ENCODE results near the gene MAN1B1. TPM values are rescaled to one million over a fixed set of nuclear protein-coding genes. Genes with fewer than 3 reads are reported as not detected.

The MAN1B1 gene
- total RNA-seq, 1 donor from 2014 or later: 109 TPM

GRCh38 chr9:137052998-137053943, 33.5 kb upstream of the MAN1B1 start:
- DNase-seq (ENCODE audit: extremely low spot score, unreplicated experiment): no peak
- Mint-ChIP-seq H3K27me3 (ENCODE audit: unreplicated experiment) (peaks cover 11% of the 10 kb centered on the region), H3K4me3 (ENCODE audit: unreplicated experiment) (no peak overlapping the region), H3K9me3 (ENCODE audit: unreplicated experiment) (no peaks in the 10 kb centered on the region), H3K27ac (ENCODE audit: unreplicated experiment) (no peak overlapping the region), H3K36me3 (ENCODE audit: unreplicated experiment) (no peaks in the 10 kb centered on the region), H3K4me1 (ENCODE audit: unreplicated experiment) (peaks cover 26% of the 10 kb centered on the region)
- no peak for TF ChIP-seq CTCF (IDR thresholded peaks at IDR 0.05)

GRCh38 chr9:137053944-137054931, 32.5 kb upstream of the MAN1B1 start, which contains the start of gene ENTPD2:
Gene ENTPD2, minus strand, starts transcription at chr9:137054061. Its CDS starts 64 bp downstream, at chr9:137053997.
- no peak for DNase-seq (ENCODE audit: extremely low spot score, unreplicated experiment)
- Mint-ChIP-seq H3K27me3 (ENCODE audit: unreplicated experiment) (peaks cover 11% of the 10 kb centered on the region), H3K4me3 (ENCODE audit: unreplicated experiment) (no peak within 1 kb of the TSS), H3K4me1 (ENCODE audit: unreplicated experiment) (peaks cover 26% of the 10 kb centered on the region), H3K27ac (ENCODE audit: unreplicated experiment) (no peak within 1 kb of the TSS), H3K9me3 (ENCODE audit: unreplicated experiment) (no peaks in the 10 kb centered on the region), H3K36me3 (ENCODE audit: unreplicated experiment) (no peaks in the 10 kb centered on the region)
- TF ChIP-seq CTCF (IDR thresholded peaks at IDR 0.05): no peak

DNA sequence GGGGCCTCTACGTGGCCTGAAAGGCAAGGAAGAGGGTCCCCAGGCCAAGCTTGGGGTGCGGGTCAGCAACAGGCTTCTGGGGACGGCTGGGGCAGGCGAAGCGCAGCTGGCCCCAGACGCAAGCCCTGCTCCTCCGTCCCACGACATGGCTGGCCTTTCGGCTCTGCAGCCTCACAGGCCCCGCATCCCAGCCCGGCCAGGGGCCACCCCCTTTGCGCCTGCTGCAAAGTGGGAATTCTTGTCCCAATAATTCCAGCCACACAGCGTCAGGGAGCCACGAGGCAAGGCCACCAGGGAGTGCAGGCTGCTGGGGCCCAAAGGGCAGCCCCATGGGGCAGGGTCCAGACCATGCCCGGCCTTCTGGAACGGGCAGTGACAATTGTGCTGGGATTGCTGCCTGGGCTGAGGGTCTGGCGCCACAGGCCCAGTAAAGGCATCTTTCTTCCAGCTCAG, 31.8 kb upstream of the MAN1B1 start:
- Mint-ChIP-seq H3K27ac (ENCODE audit: unreplicated experiment) (no peak overlapping the region), H3K4me1 (ENCODE audit: unreplicated experiment) (peaks cover 25% of the 10 kb centered on the region), H3K9me3 (ENCODE audit: unreplicated experiment) (no peaks in the 10 kb centered on the region), H3K4me3 (ENCODE audit: unreplicated experiment) (no peak overlapping the region), H3K36me3 (ENCODE audit: unreplicated experiment) (no peaks in the 10 kb centered on the region), H3K27me3 (ENCODE audit: unreplicated experiment) (peaks cover 5% of the 10 kb centered on the region)
- no peak for TF ChIP-seq CTCF (IDR thresholded peaks at IDR 0.05)
- no peak for DNase-seq (ENCODE audit: extremely low spot score, unreplicated experiment)

- TF ChIP-seq CTCF (IDR thresholded peaks at IDR 0.05): no peak
- peaks cover 25% of the 10 kb centered on the region for H3K4me1 Mint-ChIP-seq (ENCODE audit: unreplicated experiment)
- peak overlapping the region; percentile 43 for H3K27ac Mint-ChIP-seq (ENCODE audit: unreplicated experiment)
- H3K4me3 Mint-ChIP-seq (ENCODE audit: unreplicated experiment): no peak overlapping the region
- H3K36me3 Mint-ChIP-seq (ENCODE audit: unreplicated experiment): no peaks in the 10 kb centered on the region
- DNase-seq (ENCODE audit: extremely low spot score, unreplicated experiment): peak; percentile 95
- H3K9me3 Mint-ChIP-seq (ENCODE audit: unreplicated experiment): no peaks in the 10 kb centered on the region
- H3K27me3 Mint-ChIP-seq (ENCODE audit: unreplicated experiment): peaks cover 5% of the 10 kb centered on the region
Observed at GRCh38 chr9:137055385-137056364, 31.1 kb upstream of the MAN1B1 start.
